GM23338 (cell line): ENCODE results near the gene PTPRN2. TPM values are rescaled to one million over a fixed set of nuclear protein-coding genes. Genes with fewer than 3 reads are reported as not detected.

Experiments used
- ATAC-seq: fragments of 200-7000 bp; cut with Tn5 transposase; 3 replicates; pipeline ENCODE4 v1.9.1; 2020
- DNase-seq: peaks from one replicate; pipeline ENCODE4 v3.0.0-alpha.2; 2015; ENCODE audit warnings: low spot score
- H2AFZ ChIP-seq: fragments of 200-600 bp; sonication (generic); 2 replicates; pipeline ENCODE4 v1.8.0; 2016; ENCODE audit warnings: antibody characterized with exemption, mild to moderate bottlenecking, moderate library complexity
- H3F3A ChIP-seq: fragments of 200-600 bp; sonication (generic); replicated peaks from 2 replicates; pipeline ENCODE4 v1.8.0; 2017; ENCODE audit warnings: antibody characterized with exemption, mixed run types, low read depth
- H3K27ac ChIP-seq: fragments of 200-600 bp; sonication (generic); 2 replicates; pipeline ENCODE4 v1.6.1; 2016; ENCODE audit warnings: low read depth
- H3K27me3 ChIP-seq: fragments of 200-600 bp; sonication (generic); 2 replicates; pipeline ENCODE4 v1.8.0; 2016; ENCODE audit warnings: mild to moderate bottlenecking, mixed run types, moderate library complexity; ENCODE audit not compliant: insufficient read depth
- H3K36me3 ChIP-seq: fragments of 200-600 bp; sonication (generic); 2 replicates; pipeline ENCODE4 v1.8.0; 2016; ENCODE audit warnings: mild to moderate bottlenecking; ENCODE audit not compliant: insufficient read depth
- H3K4me1 ChIP-seq: fragments of 200-600 bp; sonication (generic); 2 replicates; pipeline ENCODE4 v1.8.0; 2016; ENCODE audit warnings: mild to moderate bottlenecking, moderate library complexity; ENCODE audit not compliant: insufficient read depth
- H3K4me2 ChIP-seq: fragments of 200-600 bp; sonication (generic); 2 replicates; pipeline ENCODE4 v1.7.1; 2017; ENCODE audit warnings: mixed run types
- H3K4me3 ChIP-seq: fragments of 200-600 bp; sonication (generic); 2 replicates; pipeline ENCODE4 v1.6.1; 2016; ENCODE audit warnings: mixed run types
- H3K79me2 ChIP-seq: fragments of 200-600 bp; sonication (generic); replicated peaks from 2 replicates; pipeline ENCODE4 v1.8.0; 2017; ENCODE audit warnings: mild to moderate bottlenecking; ENCODE audit not compliant: insufficient read depth
- H3K9me2 ChIP-seq: fragments of 200-600 bp; sonication (generic); 2 replicates; pipeline ENCODE4 v1.8.0; 2017; ENCODE audit not compliant: insufficient read depth
- H4K20me1 ChIP-seq: fragments of 200-600 bp; sonication (generic); replicated peaks from 2 replicates; pipeline ENCODE4 v1.8.0; 2017; ENCODE audit warnings: mild to moderate bottlenecking; ENCODE audit not compliant: insufficient read depth
- H3K27ac Mint-ChIP-seq: 2 replicates; pipeline ENCODE4 v1.8.0; 2020; ENCODE audit warnings: inconsistent platforms, mild to moderate bottlenecking, moderate library complexity, mixed read lengths
- H3K27me3 Mint-ChIP-seq: 3 replicates; pipeline ENCODE4 v1.8.0; 2022; ENCODE audit warnings: low read depth, mild to moderate bottlenecking, moderate library complexity, mixed read lengths, inconsistent platforms; ENCODE audit not compliant: insufficient read depth, poor library complexity
- H3K36me3 Mint-ChIP-seq: 3 replicates; pipeline ENCODE4 v1.8.0; 2021; ENCODE audit warnings: low read depth, mild to moderate bottlenecking, inconsistent platforms, moderate library complexity, mixed read lengths
- H3K4me1 Mint-ChIP-seq: 3 replicates; pipeline ENCODE4 v1.8.0; 2020; ENCODE audit warnings: mild to moderate bottlenecking, inconsistent platforms, mixed read lengths
- H3K4me3 Mint-ChIP-seq: 3 replicates; pipeline ENCODE4 v1.8.0; 2021; ENCODE audit warnings: moderate library complexity, mild to moderate bottlenecking, inconsistent platforms, mixed read lengths
- H3K9me3 Mint-ChIP-seq: 3 replicates; pipeline ENCODE4 v1.8.0; 2020; ENCODE audit warnings: moderate library complexity, mild to moderate bottlenecking, inconsistent platforms, mixed read lengths
- CREB1 ChIP-seq: fragments of 250-450 bp; sonication (Bioruptor Pico); IDR thresholded peaks from 2 replicates; pipeline ENCODE4 v1.5.0; 2020; ENCODE audit warnings: low read depth, mild to moderate bottlenecking, moderate library complexity
- ETS1 ChIP-seq: IDR thresholded peaks from 2 replicates; pipeline ENCODE4 v1.6.1; 2016; ENCODE audit warnings: antibody characterized with exemption
- EZH2 ChIP-seq: fragments of 200-600 bp; sonication (generic); IDR thresholded peaks from one replicate; pipeline ENCODE4 v1.8.0; 2017; ENCODE audit warnings: antibody characterized with exemption, mild to moderate bottlenecking, low read depth; ENCODE audit not compliant: unreplicated experiment
- EZH2phosphoT487 ChIP-seq: fragments of 200-600 bp; sonication (generic); IDR thresholded peaks from one replicate; pipeline ENCODE4 v1.8.1; 2018; ENCODE audit warnings: antibody characterized with exemption; ENCODE audit not compliant: unreplicated experiment
- JUNB ChIP-seq: IDR thresholded peaks from one replicate; pipeline ENCODE4 v1.6.1; 2016; ENCODE audit warnings: antibody characterized with exemption; ENCODE audit not compliant: unreplicated experiment
- NANOG ChIP-seq: IDR thresholded peaks from 2 replicates; pipeline ENCODE4 v1.6.1; 2016; ENCODE audit warnings: antibody characterized with exemption, borderline replicate concordance
- POLR2AphosphoS5 ChIP-seq: IDR thresholded peaks from 2 replicates; pipeline ENCODE4 v1.6.1; 2016; ENCODE audit warnings: antibody characterized with exemption, low read depth
- STAT1 ChIP-seq: IDR thresholded peaks from one replicate; pipeline ENCODE4 v1.6.1; 2016; ENCODE audit warnings: antibody characterized with exemption; ENCODE audit not compliant: unreplicated experiment
- ZNF114 ChIP-seq: fragments of 250-450 bp; sonication (Bioruptor Pico); IDR thresholded peaks from 2 replicates; pipeline ENCODE4 v1.5.0; 2020; ENCODE audit warnings: mild to moderate bottlenecking, moderate library complexity
- ZNF462 ChIP-seq: fragments of 250-450 bp; sonication (Bioruptor Pico); IDR thresholded peaks from 2 replicates; pipeline ENCODE4 v1.5.0; 2020; ENCODE audit warnings: mild to moderate bottlenecking, moderate library complexity
- polyA plus RNA-seq: library from polyadenylated mRNA; unstranded; fragments of >200 nt; fragmentation: Nextera tagmentation; extraction: Ambion mirVana; gene quantifications from 2 replicates; pipeline ENCODE4 v1.2.1, GENCODE V29; 2016
- total RNA-seq: library from RNA; depleted of rRNA; stranded (reverse); fragments of >200 nt; shearing (Covaris generic); gene quantifications from 2 replicates; pipeline ENCODE4 v1.2.3, GENCODE V29; 2014
- TF ChIP-seq, protein P1 (sequence below), 2 experiments: fragments of 200-600 bp in 1 of 2; sonication (generic) in 1 of 2; conservative IDR thresholded peaks; 2 replicates each; pipeline versions ENCODE4 v1.5.1 to v1.6.1; 2016 to 2017; ENCODE audit warnings: antibody characterized with exemption in 2 of 2, low read depth in 2 of 2, mild to moderate bottlenecking in 2 of 2, moderate library complexity in 1 of 2

The PTPRN2 gene
- total and polyA plus RNA-seq, 2 experiments from 2014 or later, result 0.87 to 4.0 TPM

GRCh38 chr7:158076215-158076614 is 511.4 kb downstream of the PTPRN2 start:
- TF ChIP-seq, protein P1, sequence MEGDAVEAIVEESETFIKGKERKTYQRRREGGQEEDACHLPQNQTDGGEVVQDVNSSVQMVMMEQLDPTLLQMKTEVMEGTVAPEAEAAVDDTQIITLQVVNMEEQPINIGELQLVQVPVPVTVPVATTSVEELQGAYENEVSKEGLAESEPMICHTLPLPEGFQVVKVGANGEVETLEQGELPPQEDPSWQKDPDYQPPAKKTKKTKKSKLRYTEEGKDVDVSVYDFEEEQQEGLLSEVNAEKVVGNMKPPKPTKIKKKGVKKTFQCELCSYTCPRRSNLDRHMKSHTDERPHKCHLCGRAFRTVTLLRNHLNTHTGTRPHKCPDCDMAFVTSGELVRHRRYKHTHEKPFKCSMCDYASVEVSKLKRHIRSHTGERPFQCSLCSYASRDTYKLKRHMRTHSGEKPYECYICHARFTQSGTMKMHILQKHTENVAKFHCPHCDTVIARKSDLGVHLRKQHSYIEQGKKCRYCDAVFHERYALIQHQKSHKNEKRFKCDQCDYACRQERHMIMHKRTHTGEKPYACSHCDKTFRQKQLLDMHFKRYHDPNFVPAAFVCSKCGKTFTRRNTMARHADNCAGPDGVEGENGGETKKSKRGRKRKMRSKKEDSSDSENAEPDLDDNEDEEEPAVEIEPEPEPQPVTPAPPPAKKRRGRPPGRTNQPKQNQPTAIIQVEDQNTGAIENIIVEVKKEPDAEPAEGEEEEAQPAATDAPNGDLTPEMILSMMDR (conservative IDR thresholded peaks at IDR 0.05; ENCODE audit: low read depth in 2 of 2), result no peak
- TF ChIP-seq NANOG, result no peak
- no peak for TF ChIP-seq JUNB
- no peak for TF ChIP-seq EZH2
- no peak for DNase-seq
- H3K4me1 ChIP-seq, result no peaks in the 10 kb centered on the region
- Mint-ChIP-seq H3K27ac (no peak overlapping the region), H3K27me3 (peaks cover 11% of the 10 kb centered on the region), H3K4me3 (no peak overlapping the region), H3K4me1 (no peaks in the 10 kb centered on the region), H3K9me3 (peaks cover 99% of the 10 kb centered on the region), H3K36me3 (peaks cover 55% of the 10 kb centered on the region)
- H3K27me3 ChIP-seq, result no peaks in the 10 kb centered on the region
- no peaks in the 10 kb centered on the region for H3K79me2 ChIP-seq
- H3K4me3 ChIP-seq, result no peak overlapping the region
- H3K4me2 ChIP-seq, result no peak overlapping the region
- no peaks in the 10 kb centered on the region for H4K20me1 ChIP-seq
- no peak overlapping the region for H2AFZ ChIP-seq
- no peaks in the 10 kb centered on the region for H3K36me3 ChIP-seq
- no peaks in the 10 kb centered on the region for H3F3A ChIP-seq
- no peak for ATAC-seq
- no peak overlapping the region for H3K27ac ChIP-seq
- H3K9me2 ChIP-seq, result no peaks in the 10 kb centered on the region

- no peaks in the 10 kb centered on the region for H3K4me1 Mint-ChIP-seq
- Histone ChIP-seq H3K4me2 (no peak overlapping the region), H3F3A (no peaks in the 10 kb centered on the region), H3K27ac (no peak overlapping the region), H3K36me3 (no peaks in the 10 kb centered on the region), H2AFZ (no peak overlapping the region), H3K4me3 (no peak overlapping the region), H3K79me2 (no peaks in the 10 kb centered on the region), H3K27me3 (no peaks in the 10 kb centered on the region), H3K9me2 (no peaks in the 10 kb centered on the region), H4K20me1 (no peaks in the 10 kb centered on the region), H3K4me1 (no peaks in the 10 kb centered on the region)
- H3K27ac Mint-ChIP-seq, result no peak overlapping the region
- TF ChIP-seq ETS1 (no peak), ZNF462 (no peak), NANOG (no peak), EZH2 (no peak), POLR2AphosphoS5 (no peak), EZH2phosphoT487 (no peak), ZNF114 (CRISPR knock-in tag) (no peak), STAT1 (no peak), CREB1 (CRISPR knock-in tag) (no peak)
- TF ChIP-seq, protein P1 (conservative IDR thresholded peaks at IDR 0.05; ENCODE audit: low read depth in 2 of 2), result no peak
- H3K27me3 Mint-ChIP-seq, result peaks cover 11% of the 10 kb centered on the region
- H3K4me3 Mint-ChIP-seq, result no peak overlapping the region
- DNase-seq (no peak), ATAC-seq (no peak)
- H3K36me3 Mint-ChIP-seq, result peaks cover 52% of the 10 kb centered on the region
- peaks cover 97% of the 10 kb centered on the region for H3K9me3 Mint-ChIP-seq
Observed at GRCh38 chr7:158075633-158076001, 512.0 kb downstream of the PTPRN2 start.
